Gastrocnemius medialis (tissue), 4 donors: ENCODE results near the gene SPEN. TPM values are rescaled to one million over a fixed set of nuclear protein-coding genes. Genes with fewer than 3 reads are reported as not detected.
A peak's percentile ranks its signal among the peaks of the same experiment; 100 is the strongest.
"Not testable (repeated sequence)": the region's sequence is repeated elsewhere in the genome, so short reads cannot be mapped to it uniquely, and the experiment has no call there.

Experiments used
- ATAC-seq, 2 donors: fragments of 150-250 bp; one replicate each; pipeline ENCODE4 v1.9.1; 2016
- DNase-seq, 2 donors: peaks; one replicate each; pipeline ENCODE4 v3.0.0-alpha.2; 2019
- H3K27ac ChIP-seq, 4 donors: fragments of 200-600 bp; sonication (generic); 1 replicate in 1 of 4; 2 replicates in 3 of 4; pipeline ENCODE4 v1.5.1; 2016 to 2018; ENCODE audit warnings: mild to moderate bottlenecking in 2 of 4, moderate library complexity in 1 of 4
- H3K27me3 ChIP-seq, 3 donors: fragments of 200-600 bp; sonication (generic) in 2 of 3; 1 replicate in 1 of 3; 2 replicates in 2 of 3; pipeline versions ENCODE4 v1.5.1 to v1.6.0; 2016 to 2019; ENCODE audit warnings: mild to moderate bottlenecking in 1 of 3, moderate library complexity in 1 of 3
- H3K36me3 ChIP-seq, 2 donors: fragments of 200-600 bp; sonication (generic) in 1 of 2; one replicate each; pipeline ENCODE4 v1.5.1; 2017 to 2018
- H3K4me1 ChIP-seq, 2 donors: fragments of 200-600 bp; sonication (generic) in 1 of 2; one replicate each; pipeline ENCODE4 v1.5.1; 2016 to 2017; ENCODE audit warnings: mild to moderate bottlenecking in 2 of 2
- H3K4me3 ChIP-seq, 4 donors: fragments of 200-600 bp; sonication (generic) in 3 of 4; 1 replicate in 1 of 4; 2 replicates in 3 of 4; pipeline ENCODE4 v1.5.1; 2016 to 2019; ENCODE audit warnings: mild to moderate bottlenecking in 2 of 4
- H3K9me3 ChIP-seq, 3 donors: fragments of 200-600 bp; sonication (generic) in 2 of 3; 1 replicate in 1 of 3; 2 replicates in 2 of 3; pipeline ENCODE4 v1.5.1; 2016 to 2019
- CTCF ChIP-seq, 5 experiments: fragments of 450-650 bp in 3 of 5; fragments of 200-600 bp in 2 of 5; sonication (generic) in 2 of 5; IDR thresholded peaks in 4 of 5; conservative IDR thresholded peaks in 1 of 5; 1 replicate in 4 of 5; 2 replicates in 1 of 5; pipeline ENCODE4 v1.5.1; 2016 to 2019; ENCODE audit warnings: antibody characterized with exemption in 5 of 5, mild to moderate bottlenecking in 3 of 5, moderate library complexity in 3 of 5
- POLR2A ChIP-seq, 2 donors: fragments of 450-650 bp; IDR thresholded peaks; one replicate each; pipeline ENCODE4 v1.6.1; 2017; ENCODE audit warnings: antibody characterized with exemption in 2 of 2, mild to moderate bottlenecking in 2 of 2, moderate library complexity in 2 of 2
- in situ Hi-C, 4 donors: fragments of 200-750 bp; cut with MboI; loops; one replicate each; pipeline versions ENCODE4 v1.15.0 to v1.8.0; 2017; ENCODE audit warnings: low sequenced_read_pairs in 4 of 4
- intact Hi-C: fragments of 100-400 bp; cut with DNase I; formaldehyde crosslinking; loops from one replicate; pipeline ENCODE4 v1.15.1; 2023; ENCODE audit warnings: low total_unique reads
- total RNA-seq, 4 donors: library from RNA; depleted of rRNA; stranded (reverse); fragments of >200 nt; gene quantifications; one replicate each; pipeline versions ENCODE4 v1.1.0 to v1.2.3, GENCODE V29; 2016

The SPEN gene
- total RNA-seq, 4 donors from 2014 or later: 21.7 to 55.5 (median 38.0) TPM

- DNase-seq (no peak), ATAC-seq (no peak)
- Histone ChIP-seq H3K27ac (no peak overlapping the region), H3K36me3 (peaks cover 0 to 18% of the 10 kb centered on the region in 2 donors), H3K9me3 (no peaks in the 10 kb centered on the region), H3K4me1 (peaks cover 8 to 17% of the 10 kb centered on the region in 2 donors), H3K4me3 (no peak overlapping the region), H3K27me3 (no peaks in the 10 kb centered on the region)
- in situ Hi-C loops (loop anchor here in 1 of 4 donors (25.0 kb wide), 1 partner anchor 161 kb away; the partner anchor contains the start of gene UQCRHL), intact Hi-C loops (loop anchor here (2.0 kb wide), 1 partner anchor 23 kb away; no protein-coding TSS in a partner anchor)
- TF ChIP-seq CTCF (IDR thresholded peaks at IDR 0.05 in 4 of 5, conservative IDR thresholded peaks at IDR 0.05 in 1 of 5) (no peak), POLR2A (IDR thresholded peaks at IDR 0.05) (no peak)
Measured at GRCh38 chr1:15973772-15974171, 126.3 kb downstream of the SPEN start.

GRCh38 chr1:15974855-15975254, 127.3 kb downstream of the SPEN start:
- H3K9me3 ChIP-seq: no peaks in the 10 kb centered on the region
- DNase-seq (no peak), ATAC-seq (no peak)
- H3K27me3 ChIP-seq: no peaks in the 10 kb centered on the region
- H3K27ac ChIP-seq: peak overlapping the region in 3 of 4 donors; percentile 86 to 96 (median 91)
- peaks cover 0 to 18% of the 10 kb centered on the region in 2 donors for H3K36me3 ChIP-seq
- in situ Hi-C loops: loop anchor here in 2 of 4 donors (25.0 kb wide), 1 partner anchor 163 kb away; the partner anchor contains the start of gene UQCRHL (in 2 of the 2)
- intact Hi-C loops: loop anchor here (1.0 to 5.0 kb wide), 4 partner anchors 24 to 183 kb away; no protein-coding TSS in a partner anchor
- peak overlapping the region; percentile 84 to 96 (median 88) for H3K4me3 ChIP-seq
- TF ChIP-seq POLR2A (IDR thresholded peaks at IDR 0.05) (no peak), CTCF (IDR thresholded peaks at IDR 0.05 in 4 of 5, conservative IDR thresholded peaks at IDR 0.05 in 1 of 5) (no peak)
- peaks cover 8 to 17% of the 10 kb centered on the region in 2 donors for H3K4me1 ChIP-seq

GRCh38 chr1:15975358-15975804, 127.9 kb downstream of the SPEN start:
- no peaks in the 10 kb centered on the region for H3K9me3 ChIP-seq
- ATAC-seq (peak; percentile 16 to 34), DNase-seq (no peak)
- TF ChIP-seq POLR2A (IDR thresholded peaks at IDR 0.05) (no peak), CTCF (IDR thresholded peaks at IDR 0.05 in 4 of 5, conservative IDR thresholded peaks at IDR 0.05 in 1 of 5) (no peak)
- H3K36me3 ChIP-seq: peaks cover 0 to 18% of the 10 kb centered on the region in 2 donors
- H3K27ac ChIP-seq: peak overlapping the region; percentile 84 to 96 (median 88)
- in situ Hi-C loops: loop anchor here in 1 of 4 donors (25.0 kb wide), 1 partner anchor 163 kb away; the partner anchor contains the start of gene UQCRHL
- H3K4me3 ChIP-seq: peak overlapping the region; percentile 84 to 96 (median 88)
- intact Hi-C loops: loop anchor here (1.0 to 5.0 kb wide), 4 partner anchors 25 to 183 kb away; no protein-coding TSS in a partner anchor
- H3K4me1 ChIP-seq: peaks cover 8 to 17% of the 10 kb centered on the region in 2 donors
- H3K27me3 ChIP-seq: no peaks in the 10 kb centered on the region

- ATAC-seq: peak; percentile 98 to 100
- Histone ChIP-seq H3K4me3 (peak within 1 kb of the TSS; percentile 84 to 96 (median 88)), H3K9me3 (no peaks in the 10 kb centered on the region), H3K27ac (peak within 1 kb of the TSS; percentile 84 to 96 (median 88)), H3K36me3 (peaks cover 0 to 18% of the 10 kb centered on the region in 2 donors), H3K4me1 (peaks cover 8 to 17% of the 10 kb centered on the region in 2 donors), H3K27me3 (no peaks in the 10 kb centered on the region)
- in situ Hi-C loops: loop anchor here in 1 of 4 donors (25.0 kb wide), 1 partner anchor 164 kb away; the partner anchor contains the start of gene UQCRHL
- peak; percentile 70 to 80 for TF ChIP-seq POLR2A (IDR thresholded peaks at IDR 0.05)
- TF ChIP-seq CTCF (IDR thresholded peaks at IDR 0.05 in 4 of 5, conservative IDR thresholded peaks at IDR 0.05 in 1 of 5): no peak
- intact Hi-C loops: loop anchor here (1.0 to 5.0 kb wide), 4 partner anchors 25 to 184 kb away; no protein-coding TSS in a partner anchor
- peak; percentile 85 to 90 for DNase-seq
Measured at GRCh38 chr1:15975805-15976680, 128.5 kb downstream of the SPEN start, which contains the start of gene ZBTB17. Gene ZBTB17, minus strand, starts transcription at chr1:15976101. Its CDS starts 27,606 bp downstream, at chr1:15948495.

- H3K9me3 ChIP-seq, H3K4me3 ChIP-seq, H3K27ac ChIP-seq, H3K27me3 ChIP-seq, DNase-seq, H3K36me3 ChIP-seq, ATAC-seq: not testable (repeated sequence)
- intact Hi-C loops (loop anchor here (5.0 kb wide), 2 partner anchors 161 to 186 kb away; no protein-coding TSS in a partner anchor), in situ Hi-C loops (loop anchor here in 1 of 4 donors (25.0 kb wide), 1 partner anchor 166 kb away; the partner anchor contains the start of gene UQCRHL)
- peaks cover 8 to 17% of the 10 kb centered on the region in 2 donors for H3K4me1 ChIP-seq
Measured at GRCh38 chr1:15977947-15978346, 130.4 kb downstream of the SPEN start.
